Mucosa of descending colon (tissue), 3 donors: ENCODE data around the gene TMSB4X. TPM values are rescaled to one million over a fixed set of nuclear protein-coding genes. Genes with fewer than 3 reads are reported as not detected.
A peak's percentile ranks its signal among the peaks of the same experiment; 100 is the strongest.
"Not testable (repeated sequence)": the region's sequence is repeated elsewhere in the genome, so short reads cannot be mapped to it uniquely, and the experiment has no call there.

Source experiments
- ATAC-seq: fragments of 200-7000 bp; cut with Tn5 transposase; one replicate; pipeline ENCODE4 v1.9.1; 2020; ENCODE audit warnings: mild to moderate bottlenecking, moderate library complexity
- DNase-seq, 3 donors: peaks; one replicate each; pipeline ENCODE4 v3.0.0-alpha.2; 2020
- H3K36me3 ChIP-seq: fragments of 200-600 bp; one replicate; pipeline ENCODE4 v1.8.0; 2021; ENCODE audit warnings: low read depth, mild to moderate bottlenecking
- H3K4me1 ChIP-seq: fragments of 200-600 bp; one replicate; pipeline ENCODE4 v1.8.0; 2021; ENCODE audit warnings: low read depth, mild to moderate bottlenecking
- H3K4me3 ChIP-seq: fragments of 200-600 bp; one replicate; pipeline ENCODE4 v1.8.0; 2021; ENCODE audit warnings: mild to moderate bottlenecking
- H3K9me3 ChIP-seq: fragments of 200-600 bp; one replicate; pipeline ENCODE4 v1.8.0; 2021; ENCODE audit warnings: mild to moderate bottlenecking
- intact Hi-C, 2 donors: fragments of 100-400 bp; cut with DNase I in 1 of 2; cut with micrococcal nuclease in 1 of 2; formaldehyde crosslinking; loops; one replicate each; pipeline versions ENCODE4 v1.11.0 to v1.11.1; 2022; cut with DNase I, micrococcal nuclease
- total RNA-seq, 3 donors: library from RNA; stranded (reverse); fragmentation: NEBNext Ultra II Directional in 2 of 3; extraction: Animal tissue kit (Norgen Biotek cat#: 25700) in 2 of 3; gene quantifications; one replicate each; pipeline versions ENCODE4 v1.2.1 to v1.2.4, GENCODE V29; 2021 to 2023
- TF ChIP-seq, protein P1 (sequence below): fragments of 200-600 bp; IDR thresholded peaks from one replicate; pipeline ENCODE4 v1.8.0; 2022; ENCODE audit warnings: antibody characterized with exemption, mild to moderate bottlenecking
- donor health status: DM: no; HTN: no; CAD: no; lungs with moderate emphysema.
- donor health status: DM: no; HTN: no; CAD: no.
- donor health status: DM: no; HTN: yes; CAD: no.

Gene TMSB4X
- total RNA-seq, 3 donors from 2014 or later = 2,288 to 5,392 (median 5,014) TPM

DNA sequence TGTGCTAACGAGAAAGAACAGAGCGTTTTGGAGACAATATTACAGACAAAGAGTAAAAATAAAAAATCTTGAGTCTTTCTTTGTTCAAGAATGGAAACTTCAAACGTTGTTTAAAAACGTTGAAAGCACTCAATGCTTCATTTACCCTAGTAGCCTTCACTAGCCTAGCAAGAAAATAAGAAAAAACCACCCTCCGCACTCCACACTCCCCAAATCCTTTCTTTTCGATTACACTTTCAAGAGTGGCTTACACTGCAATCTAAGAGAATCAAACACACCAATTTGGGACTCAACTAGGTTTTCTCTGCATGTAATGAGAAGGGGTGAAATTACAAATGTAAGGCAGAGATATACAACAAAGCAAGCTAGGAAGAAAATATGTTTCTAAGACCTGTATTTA lies 4.7 kb downstream of the TMSB4X start:
- ATAC-seq (no peak), DNase-seq (no peak)
- Histone ChIP-seq H3K4me1 (no peaks in the 10 kb centered on the region), H3K36me3 (no peaks in the 10 kb centered on the region), H3K9me3 (no peaks in the 10 kb centered on the region), H3K4me3 (no peak overlapping the region)
- intact Hi-C loops = loop anchor here in 1 of 2 donors (10.0 kb wide), 1 partner anchor 505 kb away; no protein-coding TSS in a partner anchor
- TF ChIP-seq, protein P1, sequence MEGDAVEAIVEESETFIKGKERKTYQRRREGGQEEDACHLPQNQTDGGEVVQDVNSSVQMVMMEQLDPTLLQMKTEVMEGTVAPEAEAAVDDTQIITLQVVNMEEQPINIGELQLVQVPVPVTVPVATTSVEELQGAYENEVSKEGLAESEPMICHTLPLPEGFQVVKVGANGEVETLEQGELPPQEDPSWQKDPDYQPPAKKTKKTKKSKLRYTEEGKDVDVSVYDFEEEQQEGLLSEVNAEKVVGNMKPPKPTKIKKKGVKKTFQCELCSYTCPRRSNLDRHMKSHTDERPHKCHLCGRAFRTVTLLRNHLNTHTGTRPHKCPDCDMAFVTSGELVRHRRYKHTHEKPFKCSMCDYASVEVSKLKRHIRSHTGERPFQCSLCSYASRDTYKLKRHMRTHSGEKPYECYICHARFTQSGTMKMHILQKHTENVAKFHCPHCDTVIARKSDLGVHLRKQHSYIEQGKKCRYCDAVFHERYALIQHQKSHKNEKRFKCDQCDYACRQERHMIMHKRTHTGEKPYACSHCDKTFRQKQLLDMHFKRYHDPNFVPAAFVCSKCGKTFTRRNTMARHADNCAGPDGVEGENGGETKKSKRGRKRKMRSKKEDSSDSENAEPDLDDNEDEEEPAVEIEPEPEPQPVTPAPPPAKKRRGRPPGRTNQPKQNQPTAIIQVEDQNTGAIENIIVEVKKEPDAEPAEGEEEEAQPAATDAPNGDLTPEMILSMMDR = no peak

DNA sequence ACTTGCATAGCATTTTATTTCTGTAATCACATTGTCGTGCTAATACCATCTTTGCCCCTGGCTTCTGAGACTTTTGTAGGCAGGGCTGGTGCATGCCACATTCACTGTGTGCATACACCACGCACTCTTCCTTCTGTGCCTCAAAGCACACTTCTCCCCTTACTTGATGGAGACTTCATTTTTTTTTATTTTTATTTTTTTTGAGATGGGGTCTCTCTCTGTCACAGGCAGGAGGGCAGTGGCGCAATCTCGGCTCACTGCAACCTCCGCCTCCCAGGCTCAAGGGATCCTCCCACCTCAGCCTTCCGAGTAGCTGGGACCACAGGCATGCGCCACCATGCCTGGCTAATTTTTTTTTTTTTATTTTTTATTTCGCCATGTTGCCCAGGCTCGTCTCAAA lies 5.1 kb downstream of the TMSB4X start:
- H3K4me3 ChIP-seq, H3K36me3 ChIP-seq, DNase-seq, H3K4me1 ChIP-seq, intact Hi-C loops, ATAC-seq, H3K9me3 ChIP-seq: not testable (repeated sequence)

DNA sequence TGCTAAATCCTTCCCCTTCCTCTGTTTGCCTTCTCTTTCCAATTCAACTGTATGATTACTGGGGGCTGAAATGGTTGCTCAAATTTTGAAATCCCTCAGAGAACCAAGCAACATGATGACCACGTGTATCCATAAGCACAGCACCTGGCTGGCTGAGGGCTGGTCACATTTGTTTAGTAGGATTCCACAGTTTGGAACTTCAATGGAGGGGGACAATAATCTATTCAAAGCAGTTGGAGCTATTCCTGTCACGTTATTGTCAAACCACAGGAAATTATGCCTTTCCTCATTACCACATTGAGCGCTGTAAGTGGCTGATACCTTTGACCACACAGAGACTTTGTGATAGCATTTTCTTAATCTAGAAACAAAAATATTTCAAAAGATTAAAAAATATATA lies 7.0 kb downstream of the TMSB4X start:
- DNase-seq = no peak
- TF ChIP-seq, protein P1 = no peak
- Histone ChIP-seq H3K36me3 (no peaks in the 10 kb centered on the region), H3K9me3 (no peaks in the 10 kb centered on the region), H3K4me1 (no peaks in the 10 kb centered on the region), H3K4me3 (no peak overlapping the region)
- ATAC-seq = no peak
- intact Hi-C loops = no loop called here

- Histone ChIP-seq H3K4me3 (no peak overlapping the region), H3K36me3 (no peaks in the 10 kb centered on the region), H3K9me3 (no peaks in the 10 kb centered on the region), H3K4me1 (no peaks in the 10 kb centered on the region)
- ATAC-seq (peak; percentile 51), DNase-seq (peak in 1 of 3 donors; percentile 44)
- TF ChIP-seq, protein P1 = no peak
- intact Hi-C loops = no loop called here
These were observed 9.9 kb downstream of the TMSB4X start for GRCh38 chrX:12984603-12985319.

DNA sequence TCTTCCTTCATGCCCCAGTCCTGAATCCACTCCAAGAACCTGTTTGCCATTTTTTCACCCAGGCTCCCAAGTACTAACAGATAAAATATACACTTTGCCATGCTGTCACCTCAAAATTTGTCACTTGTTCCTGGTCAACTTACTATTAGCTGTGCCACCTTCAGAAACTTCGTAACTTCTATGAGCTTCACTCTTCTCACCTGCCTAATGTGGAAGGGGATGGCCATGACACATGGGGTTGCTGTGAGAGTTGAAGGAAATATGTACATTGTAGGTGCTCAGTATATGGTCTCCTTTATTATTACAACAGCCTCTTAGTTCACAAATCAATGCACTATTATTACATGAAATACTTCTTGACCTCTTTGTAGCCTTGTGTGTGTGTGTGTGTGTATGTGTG lies 10.4 kb downstream of the TMSB4X start:
- DNase-seq (no peak), ATAC-seq (no peak)
- H3K4me3 ChIP-seq = no peak overlapping the region
- H3K4me1 ChIP-seq = no peaks in the 10 kb centered on the region
- H3K9me3 ChIP-seq = no peaks in the 10 kb centered on the region
- intact Hi-C loops = no loop called here
- H3K36me3 ChIP-seq = no peaks in the 10 kb centered on the region
- TF ChIP-seq, protein P1 = no peak

GRCh38 chrX:12986164-12986779 lies 11.4 kb downstream of the TMSB4X start:
- ATAC-seq = no peak
- DNase-seq = no peak
- no peaks in the 10 kb centered on the region for H3K36me3 ChIP-seq
- TF ChIP-seq, protein P1 = no peak
- intact Hi-C loops = no loop called here
- H3K4me3 ChIP-seq = no peak overlapping the region
- no peaks in the 10 kb centered on the region for H3K4me1 ChIP-seq
- no peaks in the 10 kb centered on the region for H3K9me3 ChIP-seq
